NOMO-1 treated with dmso at 0.1 percent for 144 hours (cell line): ENCODE results near the gene CRYBA2.

Source experiments
- DNase-seq: peaks from one replicate; lab custom pipeline; 2025; ENCODE audit not compliant: unreplicated experiment; lab: John Stamatoyannopoulos, UW

The CRYBA2 gene

GRCh38 chr2:219024059-219024458, 30.8 kb upstream of the CRYBA2 start:
- DNase-seq = no peak

DNA sequence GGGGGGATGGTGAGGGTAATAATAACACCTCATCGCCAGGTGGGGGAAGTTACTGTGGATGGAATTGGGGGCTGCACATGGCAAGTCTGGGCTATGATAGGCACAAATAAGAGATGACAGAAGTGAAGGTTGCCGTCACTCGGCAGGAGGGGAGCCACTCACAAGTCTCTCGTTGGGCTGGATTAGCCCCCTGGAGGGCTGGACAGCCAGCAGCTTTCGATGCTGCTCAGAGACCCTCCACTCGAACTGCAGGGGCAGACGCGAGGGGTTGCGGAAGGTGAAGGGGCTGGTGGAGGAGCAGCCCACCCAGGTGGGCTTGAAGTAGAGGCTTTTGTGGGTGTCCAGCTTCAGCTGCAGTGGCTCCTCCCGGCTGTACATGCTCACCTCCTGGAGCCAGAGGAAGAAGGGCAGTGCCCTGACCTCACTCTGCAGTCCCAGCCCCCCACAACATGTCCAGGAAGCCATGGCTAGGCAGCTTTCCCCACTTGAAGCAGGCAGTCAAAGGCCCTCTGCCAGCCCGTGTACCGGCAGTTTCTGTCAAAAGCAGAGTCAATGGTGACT, 29.9 kb upstream of the CRYBA2 start:
- no peak for DNase-seq

- no peak for DNase-seq
These were observed 29.4 kb upstream of the CRYBA2 start for GRCh38 chr2:219022616-219023015.

- DNase-seq = no peak
These were observed 28.8 kb upstream of the CRYBA2 start for GRCh38 chr2:219022041-219022440.

- no peak for DNase-seq
These were observed 28.4 kb upstream of the CRYBA2 start for GRCh38 chr2:219021591-219021990.

GRCh38 chr2:219020604-219021365, 27.6 kb upstream of the CRYBA2 start:
- no peak for DNase-seq

- no peak for DNase-seq
These were observed 26.2 kb upstream of the CRYBA2 start for GRCh38 chr2:219019436-219019835.

GRCh38 chr2:219018726-219019125, 25.5 kb upstream of the CRYBA2 start:
- no peak for DNase-seq

DNA sequence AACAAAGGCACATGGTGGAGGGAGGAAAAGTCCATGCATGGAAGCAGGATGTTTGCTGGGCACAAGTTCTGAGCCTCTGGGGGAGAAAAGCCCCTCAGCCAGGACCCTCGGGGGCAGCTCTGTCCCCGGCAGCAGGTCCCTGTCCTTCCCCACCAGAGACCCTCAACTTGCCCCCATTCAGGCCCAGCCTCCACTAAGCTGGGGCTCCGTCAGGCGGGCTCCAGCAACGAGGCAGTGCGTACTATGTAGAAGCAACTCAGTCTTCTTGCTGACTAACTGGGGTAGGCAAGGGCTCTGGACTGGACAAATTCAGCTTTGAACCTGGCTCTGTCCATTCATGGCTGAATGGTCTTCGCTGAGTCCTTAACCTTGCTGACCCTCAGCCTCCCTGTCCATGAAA, 25.1 kb upstream of the CRYBA2 start:
- DNase-seq = no peak

DNA sequence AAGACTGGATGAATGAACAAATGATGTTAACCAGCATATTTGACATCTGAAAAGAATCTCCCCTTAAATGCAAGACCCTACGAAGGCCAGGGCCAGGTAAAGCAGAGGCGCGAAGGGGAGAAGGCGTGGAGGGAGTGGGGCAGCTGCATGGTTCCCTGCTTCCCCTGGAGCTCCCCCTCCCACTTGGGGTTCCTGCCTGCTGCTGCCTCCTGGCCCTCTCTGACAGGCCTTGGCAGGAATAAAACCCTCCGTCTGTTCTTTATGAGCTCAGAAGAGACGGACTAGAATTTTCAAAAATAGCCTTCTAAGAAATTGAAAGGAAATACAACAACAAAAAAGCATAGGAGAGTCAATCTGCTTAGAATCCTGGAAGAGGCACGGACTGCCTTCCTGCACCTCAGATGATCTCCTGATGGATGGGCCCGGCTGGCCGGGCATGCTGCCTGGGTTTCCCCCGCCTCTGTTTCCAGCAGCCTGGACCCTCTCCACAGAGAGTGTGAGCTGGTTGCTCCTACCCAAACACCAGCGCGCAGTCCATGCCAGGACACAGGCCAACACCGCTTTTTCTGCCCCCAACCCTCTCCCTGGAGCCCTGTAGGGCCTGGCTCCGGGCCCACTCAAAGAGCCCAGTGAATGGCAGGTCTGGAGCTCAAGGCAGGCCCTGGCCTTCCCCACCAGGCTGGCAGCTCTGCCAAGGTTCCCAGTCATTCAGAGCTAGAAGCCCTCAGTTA, 24.1 kb upstream of the CRYBA2 start:
- no peak for DNase-seq

- no peak for DNase-seq
These were observed 23.5 kb upstream of the CRYBA2 start for GRCh38 chr2:219016721-219017120.

- no peak for DNase-seq
These were observed 17.7 kb upstream of the CRYBA2 start for GRCh38 chr2:219010873-219011272.

DNA sequence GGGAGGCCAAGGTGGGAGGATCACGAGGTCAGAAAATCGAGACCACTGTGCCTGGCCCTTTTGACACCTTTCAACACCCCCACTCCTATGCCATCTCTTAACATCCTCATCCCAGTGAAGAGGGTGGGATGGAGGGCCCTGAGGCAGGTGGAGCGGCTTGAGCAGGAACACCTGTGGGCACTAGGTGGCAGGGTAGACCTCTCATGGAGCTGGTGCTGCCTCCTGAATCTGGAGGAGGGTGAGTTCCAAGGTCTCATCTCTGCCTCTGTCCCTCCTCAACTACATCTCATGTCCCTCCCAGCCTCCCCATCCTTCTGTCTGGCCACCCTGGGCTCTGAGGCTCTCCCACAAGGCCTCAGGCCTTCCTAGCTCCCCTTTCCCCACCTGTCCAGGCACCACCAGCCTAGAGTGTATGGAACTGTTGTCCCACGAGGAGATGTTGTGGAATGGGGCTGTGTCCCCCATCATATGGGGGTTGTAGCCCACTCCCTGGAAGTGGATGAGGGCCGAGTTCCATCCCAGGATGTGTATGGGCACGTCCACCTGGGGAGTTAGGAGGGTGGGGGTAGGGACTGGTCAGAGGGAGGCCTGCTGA, 17.0 kb upstream of the CRYBA2 start:
- DNase-seq = no peak

GRCh38 chr2:219009294-219009693, 16.1 kb upstream of the CRYBA2 start:
- DNase-seq = no peak

- DNase-seq = no peak
These were observed 10.8 kb upstream of the CRYBA2 start for GRCh38 chr2:219003979-219004378.

GRCh38 chr2:219003267-219003634, 10.0 kb upstream of the CRYBA2 start:
- DNase-seq = no peak

DNA sequence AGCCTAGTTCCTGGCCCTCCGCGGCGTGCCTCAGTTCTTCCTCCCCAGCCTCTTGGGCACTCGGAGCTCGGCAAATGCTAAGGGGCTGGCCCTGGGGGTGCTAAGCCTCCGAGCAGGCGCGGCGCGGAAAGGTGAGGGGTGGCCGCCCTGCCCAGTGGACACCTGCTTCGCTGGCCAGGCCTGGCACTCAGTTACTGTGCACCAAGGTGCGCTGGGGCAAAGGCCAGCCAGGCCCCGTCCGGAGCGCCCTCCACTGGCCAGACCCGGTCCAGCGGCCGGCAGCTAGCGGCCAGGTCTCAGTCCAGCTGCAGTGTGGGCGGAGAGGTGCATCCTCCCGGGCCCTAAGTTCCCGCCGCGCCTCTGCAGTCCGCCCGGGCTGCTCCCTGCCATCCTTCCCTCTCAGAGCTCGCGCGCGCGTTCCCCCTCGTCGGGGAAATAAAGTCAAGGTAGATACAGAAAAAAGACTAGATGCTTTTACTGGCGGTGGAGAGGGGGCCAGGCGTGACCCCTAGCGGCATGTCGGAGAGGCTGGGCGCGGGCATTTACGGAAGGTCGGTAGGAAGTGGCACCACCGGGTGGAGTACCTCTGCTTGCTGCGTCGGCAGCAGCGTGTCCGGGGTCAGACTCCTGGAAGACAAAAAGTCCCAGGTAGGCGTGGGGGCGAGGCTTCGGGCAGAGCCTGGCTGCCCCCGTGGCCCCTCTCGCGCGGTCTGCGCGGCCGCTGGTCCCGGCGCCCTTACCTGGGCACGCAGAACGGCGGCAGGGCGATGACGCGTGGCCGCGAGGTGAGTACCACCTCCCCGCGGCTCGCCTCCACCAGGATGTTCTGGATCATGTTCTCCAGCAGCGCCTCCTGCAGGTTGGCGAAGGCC, 9.4 kb upstream of the CRYBA2 start:
- DNase-seq = no peak

GRCh38 chr2:219001577-219002394, 8.6 kb upstream of the CRYBA2 start:
- no peak for DNase-seq

DNA sequence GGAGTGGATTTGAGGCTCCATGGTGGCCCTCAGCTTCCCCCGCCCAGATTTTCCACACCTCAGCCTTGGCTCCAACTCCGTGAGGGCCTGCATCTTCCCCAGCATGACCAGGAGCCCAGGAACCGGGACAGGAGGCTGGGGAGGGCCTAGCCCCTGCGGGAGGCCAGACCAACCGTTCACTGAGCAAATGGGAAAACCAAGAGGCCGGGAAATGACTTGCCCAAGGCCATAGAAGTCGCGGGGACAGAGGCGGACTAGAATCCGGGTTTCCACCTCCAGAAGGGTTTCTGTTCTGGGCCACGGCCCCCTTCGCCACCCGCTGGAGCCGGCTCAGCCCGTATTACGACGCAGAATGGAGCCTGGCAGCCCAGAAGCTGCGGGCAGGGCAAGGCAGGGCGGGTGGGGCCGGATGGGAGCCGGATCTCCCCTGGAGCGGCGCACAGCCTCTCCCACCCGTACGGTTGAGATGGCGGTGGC, 7.9 kb upstream of the CRYBA2 start:
- DNase-seq = no peak

- DNase-seq = no peak
These were observed 7.3 kb upstream of the CRYBA2 start for GRCh38 chr2:219000569-219000960.
